Measurements from ENCODE around the gene GMPR2.

GMPR2 gene

GRCh38 chr14:24253936-24254335 lies 21.2 kb downstream of the GMPR2 start:
- no peak for DNase-seq (ENCODE audit: low read depth)
- no peak overlapping the region for H3K4me3 ChIP-seq (ENCODE audit: low read depth, low read length)
- TF ChIP-seq POLR2A (IDR thresholded peaks at IDR 0.05; ENCODE audit: extremely low read depth, insufficient read length) (no peak), CTCF (IDR thresholded peaks at IDR 0.05; ENCODE audit: low read depth, low read length) (no peak), MAX (IDR thresholded peaks at IDR 0.05; ENCODE audit: low read depth, low read length) (no peak), MYC (IDR thresholded peaks at IDR 0.05; ENCODE audit: low read depth, low read length) (no peak)

- H3K4me3 ChIP-seq (ENCODE audit: low read depth, low read length) = no peak overlapping the region
- DNase-seq (ENCODE audit: low read depth) = no peak
- TF ChIP-seq MYC (IDR thresholded peaks at IDR 0.05; ENCODE audit: low read depth, low read length) (no peak), MAX (IDR thresholded peaks at IDR 0.05; ENCODE audit: low read depth, low read length) (no peak), CTCF (IDR thresholded peaks at IDR 0.05; ENCODE audit: low read depth, low read length) (no peak), POLR2A (IDR thresholded peaks at IDR 0.05; ENCODE audit: extremely low read depth, insufficient read length) (no peak)
Observed at GRCh38 chr14:24254630-24255392, 22.1 kb downstream of the GMPR2 start.

- TF ChIP-seq POLR2A (IDR thresholded peaks at IDR 0.05; ENCODE audit: extremely low read depth, insufficient read length) = no peak
- no peak for DNase-seq (ENCODE audit: low read depth)
- no peak overlapping the region for H3K4me3 ChIP-seq (ENCODE audit: low read depth, low read length)
Observed at GRCh38 chr14:24255438-24255837, 22.7 kb downstream of the GMPR2 start.

GRCh38 chr14:24255931-24256711 lies 23.4 kb downstream of the GMPR2 start:
- TF ChIP-seq POLR2A (IDR thresholded peaks at IDR 0.05; ENCODE audit: extremely low read depth, insufficient read length) (no peak), MYC (IDR thresholded peaks at IDR 0.05; ENCODE audit: low read depth, low read length) (no peak)
- DNase-seq (ENCODE audit: low read depth) = no peak
- no peak overlapping the region for H3K4me3 ChIP-seq (ENCODE audit: low read depth, low read length)

GRCh38 chr14:24256960-24257359 lies 24.2 kb downstream of the GMPR2 start:
- DNase-seq (ENCODE audit: low read depth) = no peak
- TF ChIP-seq MAX (IDR thresholded peaks at IDR 0.05; ENCODE audit: low read depth, low read length) (no peak), MYC (IDR thresholded peaks at IDR 0.05; ENCODE audit: low read depth, low read length) (no peak), CTCF (IDR thresholded peaks at IDR 0.05; ENCODE audit: low read depth, low read length) (no peak), POLR2A (IDR thresholded peaks at IDR 0.05; ENCODE audit: extremely low read depth, insufficient read length) (no peak)
- no peak overlapping the region for H3K4me3 ChIP-seq (ENCODE audit: low read depth, low read length)

- no peak for DNase-seq (ENCODE audit: low read depth)
- H3K4me3 ChIP-seq (ENCODE audit: low read depth, low read length) = no peak overlapping the region
- TF ChIP-seq MYC (IDR thresholded peaks at IDR 0.05; ENCODE audit: low read depth, low read length) = no peak
Observed at GRCh38 chr14:24258119-24258518, 25.4 kb downstream of the GMPR2 start.

- TF ChIP-seq MYC (IDR thresholded peaks at IDR 0.05; ENCODE audit: low read depth, low read length) = no peak
- no peak for TF ChIP-seq CTCF (IDR thresholded peaks at IDR 0.05; ENCODE audit: low read depth, low read length)
- TF ChIP-seq POLR2A (IDR thresholded peaks at IDR 0.05; ENCODE audit: extremely low read depth, insufficient read length) = no peak
- TF ChIP-seq MAX (IDR thresholded peaks at IDR 0.05; ENCODE audit: low read depth, low read length) = no peak
- DNase-seq (ENCODE audit: low read depth) = no peak
- H3K4me3 ChIP-seq (ENCODE audit: low read depth, low read length) = no peak overlapping the region
Observed at GRCh38 chr14:24258548-24259265, 26.0 kb downstream of the GMPR2 start.
